ENCODE measurements around the gene USP40.

DNA sequence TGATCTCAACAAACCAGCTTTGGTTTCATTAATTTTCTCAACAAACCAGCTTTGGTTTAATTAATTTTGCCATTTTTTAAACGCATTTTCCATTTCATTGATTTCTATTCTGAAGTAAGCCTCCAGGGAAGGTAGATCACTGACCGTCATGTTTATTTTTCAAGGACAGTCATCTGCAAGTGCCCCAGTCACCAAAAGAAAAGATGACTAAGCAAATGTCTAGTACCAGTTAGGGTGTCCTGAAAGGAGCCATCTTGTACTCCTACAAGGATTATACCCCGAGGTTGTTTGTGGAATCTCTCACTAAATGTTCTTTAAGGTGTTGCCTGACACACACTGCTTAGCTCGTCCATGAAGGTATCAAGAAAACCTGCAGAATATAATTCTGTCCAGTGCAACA is 44.7 kb upstream of the USP40 start:
- TF ChIP-seq, protein P1, sequence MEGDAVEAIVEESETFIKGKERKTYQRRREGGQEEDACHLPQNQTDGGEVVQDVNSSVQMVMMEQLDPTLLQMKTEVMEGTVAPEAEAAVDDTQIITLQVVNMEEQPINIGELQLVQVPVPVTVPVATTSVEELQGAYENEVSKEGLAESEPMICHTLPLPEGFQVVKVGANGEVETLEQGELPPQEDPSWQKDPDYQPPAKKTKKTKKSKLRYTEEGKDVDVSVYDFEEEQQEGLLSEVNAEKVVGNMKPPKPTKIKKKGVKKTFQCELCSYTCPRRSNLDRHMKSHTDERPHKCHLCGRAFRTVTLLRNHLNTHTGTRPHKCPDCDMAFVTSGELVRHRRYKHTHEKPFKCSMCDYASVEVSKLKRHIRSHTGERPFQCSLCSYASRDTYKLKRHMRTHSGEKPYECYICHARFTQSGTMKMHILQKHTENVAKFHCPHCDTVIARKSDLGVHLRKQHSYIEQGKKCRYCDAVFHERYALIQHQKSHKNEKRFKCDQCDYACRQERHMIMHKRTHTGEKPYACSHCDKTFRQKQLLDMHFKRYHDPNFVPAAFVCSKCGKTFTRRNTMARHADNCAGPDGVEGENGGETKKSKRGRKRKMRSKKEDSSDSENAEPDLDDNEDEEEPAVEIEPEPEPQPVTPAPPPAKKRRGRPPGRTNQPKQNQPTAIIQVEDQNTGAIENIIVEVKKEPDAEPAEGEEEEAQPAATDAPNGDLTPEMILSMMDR (IDR thresholded peaks at IDR 0.05; ENCODE audit: low read depth, low read length): no peak
- TF ChIP-seq EZH2phosphoT487 (IDR thresholded peaks at IDR 0.05; ENCODE audit: low read depth): no peak

Measured in OCI-LY3 (cell line).